Epithelial cell of esophagus (primary cell): ENCODE results near the gene GRAP2.

Experiments
- DNase-seq: peaks from one replicate; pipeline ENCODE4 v3.0.0; 2010; ENCODE audit warnings: low read depth
- H3K4me3 ChIP-seq: 2 replicates; pipeline ENCODE4 v1.5.1; 2011; ENCODE audit warnings: mild to moderate bottlenecking, low read length, control low read depth
- TF ChIP-seq, protein P1 (sequence below): IDR thresholded peaks from 2 replicates; pipeline ENCODE4 v1.5.1; 2011; ENCODE audit warnings: low read depth, mild to moderate bottlenecking, low read length, control low read depth, inconsistent platforms; ENCODE audit not compliant: insufficient read depth; ENCODE audit errors: missing control alignments

The GRAP2 gene

GRCh38 chr22:40008726-40009291 lies 107.9 kb downstream of the GRAP2 start:
- DNase-seq, result no peak
- no peak overlapping the region for H3K4me3 ChIP-seq
- TF ChIP-seq, protein P1, sequence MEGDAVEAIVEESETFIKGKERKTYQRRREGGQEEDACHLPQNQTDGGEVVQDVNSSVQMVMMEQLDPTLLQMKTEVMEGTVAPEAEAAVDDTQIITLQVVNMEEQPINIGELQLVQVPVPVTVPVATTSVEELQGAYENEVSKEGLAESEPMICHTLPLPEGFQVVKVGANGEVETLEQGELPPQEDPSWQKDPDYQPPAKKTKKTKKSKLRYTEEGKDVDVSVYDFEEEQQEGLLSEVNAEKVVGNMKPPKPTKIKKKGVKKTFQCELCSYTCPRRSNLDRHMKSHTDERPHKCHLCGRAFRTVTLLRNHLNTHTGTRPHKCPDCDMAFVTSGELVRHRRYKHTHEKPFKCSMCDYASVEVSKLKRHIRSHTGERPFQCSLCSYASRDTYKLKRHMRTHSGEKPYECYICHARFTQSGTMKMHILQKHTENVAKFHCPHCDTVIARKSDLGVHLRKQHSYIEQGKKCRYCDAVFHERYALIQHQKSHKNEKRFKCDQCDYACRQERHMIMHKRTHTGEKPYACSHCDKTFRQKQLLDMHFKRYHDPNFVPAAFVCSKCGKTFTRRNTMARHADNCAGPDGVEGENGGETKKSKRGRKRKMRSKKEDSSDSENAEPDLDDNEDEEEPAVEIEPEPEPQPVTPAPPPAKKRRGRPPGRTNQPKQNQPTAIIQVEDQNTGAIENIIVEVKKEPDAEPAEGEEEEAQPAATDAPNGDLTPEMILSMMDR, result no peak

DNA sequence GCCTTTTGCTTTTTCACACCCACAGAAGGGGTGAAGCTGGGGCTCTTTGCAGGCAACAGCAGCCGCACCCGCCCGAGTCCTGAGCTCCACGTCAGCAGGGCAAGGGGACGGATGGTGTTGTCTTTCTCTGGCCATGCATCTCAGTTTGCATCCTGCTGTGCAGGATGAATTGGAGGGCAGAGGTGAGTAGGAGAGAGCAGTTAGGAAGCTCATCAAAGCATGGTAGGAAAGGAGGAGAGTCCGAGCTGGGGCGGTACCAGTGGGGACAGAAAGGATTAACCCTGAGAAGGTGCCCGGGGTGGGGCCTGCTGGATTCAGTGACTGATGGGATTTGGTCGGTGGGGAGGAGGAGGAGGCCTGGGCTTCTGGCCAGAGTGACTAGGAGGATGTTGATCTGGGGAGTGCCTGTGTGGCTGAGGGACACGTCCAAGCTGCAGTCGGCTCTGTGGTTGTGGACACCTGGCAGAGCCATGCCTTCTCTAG lies 108.4 kb downstream of the GRAP2 start:
- no peak for DNase-seq
- H3K4me3 ChIP-seq, result no peak overlapping the region
- TF ChIP-seq, protein P1, result no peak

- TF ChIP-seq, protein P1, result no peak
- DNase-seq, result no peak
- H3K4me3 ChIP-seq, result no peak overlapping the region
These were observed 109.2 kb downstream of the GRAP2 start for GRCh38 chr22:40009951-40010671.

DNA sequence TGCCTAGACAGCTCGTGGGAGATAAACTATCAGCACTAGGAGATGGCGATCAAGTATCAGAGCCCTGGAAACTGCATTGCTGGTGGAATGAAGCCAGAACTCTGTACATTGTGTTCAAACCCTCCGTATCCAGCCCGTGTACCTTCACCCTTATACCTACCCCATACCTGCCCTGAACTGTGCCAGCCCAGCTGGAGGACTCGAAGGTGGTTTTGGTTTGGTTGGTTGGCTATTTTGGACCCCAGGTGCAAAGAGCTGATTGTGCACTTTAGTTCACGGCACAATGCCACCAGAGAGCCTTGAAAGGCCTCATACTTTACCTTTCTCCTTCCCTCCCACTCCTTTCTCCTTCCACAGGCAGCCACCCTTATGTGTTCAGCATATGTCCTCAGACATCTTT lies 109.9 kb downstream of the GRAP2 start:
- TF ChIP-seq, protein P1, result no peak
- DNase-seq, result no peak
- H3K4me3 ChIP-seq, result no peak overlapping the region

DNA sequence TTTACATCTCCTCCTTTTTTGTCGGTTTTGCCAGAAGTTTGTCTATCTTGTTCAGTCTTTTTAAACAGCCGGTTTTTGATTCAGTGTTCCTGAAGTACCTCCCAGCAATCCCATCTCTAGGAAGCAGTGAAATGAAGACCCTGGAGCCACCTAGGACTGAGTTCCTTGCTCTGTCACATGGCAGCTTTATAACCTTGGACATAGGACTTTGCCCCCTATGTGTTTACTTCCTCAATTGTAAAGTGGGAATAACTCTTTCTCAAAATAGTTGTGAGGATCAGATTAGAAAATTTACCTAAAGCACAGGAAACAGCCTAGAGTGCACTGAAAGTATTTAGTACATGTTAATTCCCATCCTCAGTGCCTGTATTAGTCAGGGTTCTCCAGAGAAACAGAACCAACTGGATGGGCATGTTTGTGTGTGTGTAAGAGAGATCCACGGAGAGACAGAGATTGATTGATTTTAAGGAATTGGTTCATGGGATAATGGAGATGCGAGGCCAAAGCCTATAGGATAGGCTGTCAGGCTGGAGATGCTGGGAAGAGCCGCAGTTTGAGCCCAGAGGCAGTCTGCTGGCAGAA lies 113.9 kb downstream of the GRAP2 start:
- TF ChIP-seq, protein P1, result no peak
- DNase-seq, result peak; percentile 90

DNA sequence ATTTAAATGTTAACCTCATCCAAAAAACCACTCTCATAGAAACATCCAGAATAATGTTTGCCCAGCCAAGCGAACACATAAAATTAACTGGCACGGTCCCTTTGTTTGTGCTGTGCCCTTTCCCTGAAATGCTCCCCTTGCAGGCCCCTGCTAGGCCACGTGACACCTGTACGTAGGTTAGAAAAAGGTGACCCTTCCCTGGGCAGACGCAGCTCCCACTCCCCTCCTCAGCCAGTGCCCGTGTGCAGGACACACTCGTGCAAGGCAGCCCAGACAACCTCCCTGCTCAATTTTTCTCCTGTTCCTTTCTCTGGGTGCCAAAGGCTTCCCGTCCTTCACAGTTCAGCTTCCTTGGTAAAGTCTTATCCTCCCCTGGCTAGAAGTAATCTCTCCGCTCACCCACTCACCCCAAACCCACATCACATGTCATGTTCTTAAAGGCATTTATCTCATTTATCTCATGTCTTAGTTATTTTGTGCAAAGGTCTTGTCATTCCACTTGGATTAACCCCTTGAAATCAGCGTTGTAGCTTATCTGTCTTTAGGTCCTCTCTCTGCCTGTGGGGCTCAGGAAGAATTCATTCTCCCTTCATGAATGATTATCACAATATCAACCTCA lies 114.6 kb downstream of the GRAP2 start:
- H3K4me3 ChIP-seq, result no peak overlapping the region
- TF ChIP-seq, protein P1, result no peak
- no peak for DNase-seq

More for the DNA sequence above, 113.9 kb downstream of the GRAP2 start:
- H3K4me3 ChIP-seq, result no peak overlapping the region
